ENCODE measurements around the gene MADD. TPM values are rescaled to one million over a fixed set of nuclear protein-coding genes. Genes with fewer than 3 reads are reported as not detected.
"Not testable (repeated sequence)": the region's sequence is repeated elsewhere in the genome, so short reads cannot be mapped to it uniquely, and the experiment has no call there.

The MADD gene
- total RNA-seq, 1 donor from 2014 or later = 9.0 TPM

DNA sequence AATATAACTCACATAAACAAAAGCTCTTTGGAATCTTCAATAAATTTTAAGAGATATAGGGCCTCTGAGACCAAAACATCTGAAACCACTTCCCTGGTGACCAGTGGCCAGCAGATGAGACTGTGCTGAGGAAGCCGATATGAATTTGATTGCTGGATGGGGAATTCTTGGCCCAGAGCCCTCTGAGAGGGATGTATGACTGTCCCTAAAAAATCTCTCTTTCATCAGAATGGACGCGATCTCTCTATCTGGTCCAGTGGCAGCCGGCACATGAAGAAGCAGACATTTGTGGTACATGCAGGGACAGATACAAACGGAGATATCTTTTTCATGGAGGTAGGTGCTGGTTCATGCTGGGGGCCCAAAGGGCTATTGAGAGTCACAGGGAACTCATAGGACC lies 45.1 kb downstream of the MADD start:
- DNase-seq (ENCODE audit: low read depth) (no peak), FAIRE-seq (no peak)
- H3K4me3 ChIP-seq (ENCODE audit: low read depth, low read length) = no peak overlapping the region
- peaks cover 6% of the 10 kb centered on the region for H3K36me3 ChIP-seq (ENCODE audit: control insufficient read depth, insufficient read depth, low read length)
- TF ChIP-seq CTCF (IDR thresholded peaks at IDR 0.05; ENCODE audit: insufficient read depth, low read length, severe bottlenecking) = no peak
- no peaks in the 10 kb centered on the region for H3K27me3 ChIP-seq (ENCODE audit: control insufficient read depth, insufficient read depth, low read length)

DNA sequence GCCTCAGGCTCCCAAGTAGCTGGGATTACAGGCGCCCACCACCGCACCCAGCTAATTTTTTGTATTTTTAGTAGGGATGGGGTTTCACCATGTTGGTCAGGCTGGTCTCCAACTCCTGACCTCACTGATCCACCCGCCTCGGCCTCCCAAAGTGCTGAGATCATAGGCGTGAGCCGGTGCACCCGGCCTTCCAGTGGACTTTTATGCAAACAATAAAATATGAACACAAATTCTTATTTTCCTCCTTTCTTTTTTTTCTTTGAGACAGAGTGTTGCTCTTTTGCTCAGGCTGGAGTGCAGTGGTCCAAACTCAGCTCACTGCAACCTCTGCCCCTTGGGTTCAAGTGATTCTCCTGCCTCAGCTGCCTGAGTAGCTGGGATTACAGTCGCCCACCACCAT lies 46.6 kb downstream of the MADD start:
- DNase-seq (ENCODE audit: low read depth); H3K4me3 ChIP-seq (ENCODE audit: low read depth, low read length); FAIRE-seq; H3K27me3 ChIP-seq (ENCODE audit: control insufficient read depth, insufficient read depth, low read length); H3K36me3 ChIP-seq (ENCODE audit: control insufficient read depth, insufficient read depth, low read length): not testable (repeated sequence)

DNA sequence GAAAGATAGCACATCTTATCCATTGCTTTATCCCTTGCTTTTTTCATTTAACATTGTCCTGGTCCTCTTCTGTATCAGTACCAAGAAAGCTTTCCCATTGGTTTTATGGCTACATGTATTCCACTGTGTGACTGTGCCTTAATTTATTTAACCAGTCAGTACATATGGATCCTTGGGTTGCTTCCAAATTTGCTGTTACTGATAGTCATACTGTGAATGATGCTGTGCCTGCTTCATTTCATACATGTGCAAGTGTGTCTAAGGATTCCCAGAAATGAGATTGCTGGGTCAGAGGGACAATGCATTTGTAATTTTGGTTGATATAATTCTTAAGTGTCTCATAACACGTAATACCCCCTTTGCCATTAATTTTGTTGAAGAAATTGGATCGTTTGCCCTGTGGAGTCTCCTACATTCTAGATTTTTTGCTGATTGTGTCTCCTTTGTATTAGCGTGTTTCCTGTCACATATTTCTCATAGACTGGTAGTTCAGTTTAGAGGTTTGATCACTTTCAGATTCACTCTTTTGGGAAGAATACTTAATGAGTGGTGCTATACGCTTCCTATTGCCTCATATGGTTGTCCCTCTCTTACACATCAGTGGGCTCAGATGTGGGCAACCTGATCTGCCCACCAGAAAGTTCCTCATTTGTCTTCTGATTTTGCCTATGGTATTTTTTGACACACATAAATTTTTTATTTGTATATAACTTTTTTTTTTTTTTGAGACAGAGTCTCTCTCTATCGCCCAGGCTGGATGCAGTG lies 47.3 kb downstream of the MADD start:
- peaks cover 5% of the 10 kb centered on the region for H3K36me3 ChIP-seq (ENCODE audit: control insufficient read depth, insufficient read depth, low read length)
- H3K4me3 ChIP-seq (ENCODE audit: low read depth, low read length) = no peak overlapping the region
- H3K27me3 ChIP-seq (ENCODE audit: control insufficient read depth, insufficient read depth, low read length) = no peaks in the 10 kb centered on the region
- TF ChIP-seq CTCF (IDR thresholded peaks at IDR 0.05; ENCODE audit: insufficient read depth, low read length, severe bottlenecking) = no peak
- no peak for DNase-seq (ENCODE audit: low read depth)
- no peak for FAIRE-seq

DNA sequence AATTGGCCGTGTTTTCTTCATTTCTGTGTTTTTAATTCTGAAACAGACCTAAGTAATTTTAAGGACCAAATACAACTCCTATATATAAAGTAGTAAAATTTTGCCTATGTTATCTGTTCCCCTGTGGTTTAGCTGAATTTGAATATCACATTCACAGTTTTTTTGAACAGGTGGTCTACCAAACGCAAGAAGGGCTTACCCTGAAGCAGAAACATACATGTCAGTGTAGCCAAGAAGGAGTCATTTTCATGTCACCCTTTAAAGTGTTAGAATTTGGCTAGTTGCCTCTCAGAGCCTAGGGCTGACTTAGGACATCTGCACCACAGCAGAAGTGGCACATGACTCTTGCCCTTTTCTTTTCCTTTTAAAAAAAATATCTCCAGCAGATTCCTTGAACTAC lies 48.2 kb downstream of the MADD start:
- no peaks in the 10 kb centered on the region for H3K27me3 ChIP-seq (ENCODE audit: control insufficient read depth, insufficient read depth, low read length)
- no peak for DNase-seq (ENCODE audit: low read depth)
- H3K36me3 ChIP-seq (ENCODE audit: control insufficient read depth, insufficient read depth, low read length) = peaks cover 5% of the 10 kb centered on the region
- TF ChIP-seq CTCF (IDR thresholded peaks at IDR 0.05; ENCODE audit: insufficient read depth, low read length, severe bottlenecking) = no peak
- no peak overlapping the region for H3K4me3 ChIP-seq (ENCODE audit: low read depth, low read length)
- FAIRE-seq = no peak

DNA sequence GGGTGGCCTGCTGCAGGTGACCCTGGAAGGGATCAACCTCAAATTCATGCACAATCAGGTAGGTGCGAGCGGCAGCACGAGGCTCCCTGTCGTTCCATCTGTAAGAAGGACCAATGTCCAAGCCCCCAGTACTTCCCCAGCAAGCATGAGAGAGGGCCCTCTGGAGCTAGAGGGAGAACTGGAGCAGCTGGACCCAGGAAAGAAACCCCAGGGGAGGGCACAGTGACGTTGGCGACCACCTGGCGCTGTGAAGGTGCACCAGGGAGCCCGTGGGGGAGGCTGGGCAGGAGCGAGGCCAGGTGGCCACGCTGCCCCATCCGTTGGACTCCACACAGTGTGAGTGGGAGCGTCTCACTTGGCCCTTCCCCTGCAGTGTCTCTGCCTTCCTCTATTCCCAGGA lies 54.6 kb downstream of the MADD start:
- no peak for FAIRE-seq
- TF ChIP-seq CTCF (IDR thresholded peaks at IDR 0.05; ENCODE audit: insufficient read depth, low read length, severe bottlenecking) = no peak
- no peak overlapping the region for H3K4me3 ChIP-seq (ENCODE audit: low read depth, low read length)
- no peaks in the 10 kb centered on the region for H3K27me3 ChIP-seq (ENCODE audit: control insufficient read depth, insufficient read depth, low read length)
- DNase-seq (ENCODE audit: low read depth) = no peak
- H3K36me3 ChIP-seq (ENCODE audit: control insufficient read depth, insufficient read depth, low read length) = peaks cover 14% of the 10 kb centered on the region

- no peak for FAIRE-seq
- no peak for DNase-seq (ENCODE audit: low read depth)
- H3K36me3 ChIP-seq (ENCODE audit: control insufficient read depth, insufficient read depth, low read length) = peaks cover 14% of the 10 kb centered on the region
- no peak overlapping the region for H3K4me3 ChIP-seq (ENCODE audit: low read depth, low read length)
- H3K27me3 ChIP-seq (ENCODE audit: control insufficient read depth, insufficient read depth, low read length) = no peaks in the 10 kb centered on the region
- no peak for TF ChIP-seq CTCF (IDR thresholded peaks at IDR 0.05; ENCODE audit: insufficient read depth, low read length, severe bottlenecking)
Observed at GRCh38 chr11:47325271-47326041, 55.5 kb downstream of the MADD start.
